SU-DHL-6 (cell line): ENCODE data around the gene NFYC.

ENCODE experiments used
- CTCF ChIP-seq: fragments of 200-600 bp; sonication (generic); IDR thresholded peaks from one replicate; pipeline ENCODE4 v1.5.1; 2017; ENCODE audit warnings: antibody characterized with exemption, mild to moderate bottlenecking, low read length, moderate library complexity; ENCODE audit not compliant: insufficient read depth, poor library complexity, severe bottlenecking
- EZH2phosphoT487 ChIP-seq: fragments of 200-600 bp; sonication (generic), shearing (Covaris generic); conservative IDR thresholded peaks from 2 replicates; pipeline ENCODE4 v1.6.1; 2018; ENCODE audit warnings: mild to moderate bottlenecking, antibody characterized with exemption, low read length, moderate library complexity, mixed read lengths

DNA sequence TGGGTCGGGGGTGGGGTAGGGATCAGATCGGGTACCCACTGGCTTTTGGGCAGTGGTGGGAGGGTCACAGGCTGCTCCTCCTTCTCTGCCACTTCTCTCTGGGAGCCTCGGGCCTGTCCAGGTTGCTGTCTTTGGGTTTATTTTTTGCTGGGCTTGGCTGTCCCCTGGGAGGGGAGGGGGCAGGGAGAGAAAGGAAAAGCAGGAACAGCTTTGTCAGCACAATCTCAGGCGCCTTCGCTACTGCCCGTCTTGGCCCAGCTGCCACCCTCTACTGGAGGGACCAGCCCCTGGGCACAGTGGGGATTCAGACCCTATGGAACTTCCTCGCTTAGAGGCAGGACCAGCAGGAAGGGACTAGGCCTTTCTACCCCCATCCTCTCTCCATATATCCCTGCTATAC lies 100.5 kb downstream of the NFYC start:
- TF ChIP-seq CTCF (no peak), EZH2phosphoT487 (no peak)
